ENCODE measurements around the gene CLNK. TPM values are rescaled to one million over a fixed set of nuclear protein-coding genes. Genes with fewer than 3 reads are reported as not detected.

CLNK gene
- total RNA-seq, 1 donor from 2014 or later: not detected

GRCh38 chr4:10661047-10661446 is 23.5 kb downstream of the CLNK start:
- Histone ChIP-seq H3K4me1 (no peaks in the 10 kb centered on the region), H3K27ac (no peak overlapping the region), H3K4me3 (no peak overlapping the region), H3K27me3 (no peaks in the 10 kb centered on the region), H3K36me3 (no peaks in the 10 kb centered on the region), H3K9me3 (no peaks in the 10 kb centered on the region)
- TF ChIP-seq CTCF (IDR thresholded peaks at IDR 0.05): no peak
- intact Hi-C loops (cut with DNase I): no loop called here
- no peak for DNase-seq (ENCODE audit: low spot score in 2 of 2)

- Histone ChIP-seq H3K27ac (no peak overlapping the region), H3K36me3 (no peaks in the 10 kb centered on the region), H3K4me1 (no peaks in the 10 kb centered on the region), H3K4me3 (no peak overlapping the region), H3K27me3 (no peaks in the 10 kb centered on the region), H3K9me3 (no peaks in the 10 kb centered on the region)
- intact Hi-C loops (cut with DNase I): no loop called here
- no peak for TF ChIP-seq CTCF (IDR thresholded peaks at IDR 0.05)
- DNase-seq (ENCODE audit: low spot score in 2 of 2): no peak
Measured at GRCh38 chr4:10659251-10659650, 25.3 kb downstream of the CLNK start.

- no peak for TF ChIP-seq CTCF (IDR thresholded peaks at IDR 0.05)
- Histone ChIP-seq H3K4me1 (no peaks in the 10 kb centered on the region), H3K4me3 (no peak overlapping the region), H3K27ac (no peak overlapping the region), H3K27me3 (no peaks in the 10 kb centered on the region), H3K9me3 (no peaks in the 10 kb centered on the region), H3K36me3 (no peaks in the 10 kb centered on the region)
- intact Hi-C loops (cut with DNase I): no loop called here
- DNase-seq (ENCODE audit: low spot score in 2 of 2): no peak
Measured at GRCh38 chr4:10656988-10657387, 27.6 kb downstream of the CLNK start.

- Histone ChIP-seq H3K36me3 (no peaks in the 10 kb centered on the region), H3K4me3 (no peak overlapping the region), H3K9me3 (no peaks in the 10 kb centered on the region), H3K4me1 (no peaks in the 10 kb centered on the region), H3K27me3 (no peaks in the 10 kb centered on the region), H3K27ac (no peak overlapping the region)
- no peak for DNase-seq (ENCODE audit: low spot score in 2 of 2)
- intact Hi-C loops (cut with DNase I): no loop called here
- no peak for TF ChIP-seq CTCF (IDR thresholded peaks at IDR 0.05)
Measured at GRCh38 chr4:10656420-10656819, 28.1 kb downstream of the CLNK start.

- DNase-seq (ENCODE audit: low spot score in 2 of 2): no peak
- H3K27ac ChIP-seq: no peak overlapping the region
- H3K36me3 ChIP-seq: no peaks in the 10 kb centered on the region
- no peak for TF ChIP-seq CTCF (IDR thresholded peaks at IDR 0.05)
- no peak overlapping the region for H3K4me3 ChIP-seq
- intact Hi-C loops (cut with DNase I): no loop called here
- H3K27me3 ChIP-seq: no peaks in the 10 kb centered on the region
- H3K9me3 ChIP-seq: no peaks in the 10 kb centered on the region
- no peaks in the 10 kb centered on the region for H3K4me1 ChIP-seq
Measured at GRCh38 chr4:10655968-10656367, 28.6 kb downstream of the CLNK start.

GRCh38 chr4:10648479-10648878 is 36.1 kb downstream of the CLNK start:
- no peak for TF ChIP-seq CTCF (IDR thresholded peaks at IDR 0.05)
- no peak for DNase-seq (ENCODE audit: low spot score in 2 of 2)

More at GRCh38 chr4:10648479-10648878, 36.1 kb downstream of the CLNK start:
- Histone ChIP-seq H3K27ac (no peak overlapping the region), H3K4me1 (no peaks in the 10 kb centered on the region), H3K9me3 (no peaks in the 10 kb centered on the region), H3K4me3 (no peak overlapping the region), H3K27me3 (no peaks in the 10 kb centered on the region), H3K36me3 (no peaks in the 10 kb centered on the region)
- intact Hi-C loops (cut with DNase I): no loop called here
